Activated T-cell treated with anti-CD3 and anti-CD28 coated beads for 1 hour (primary cell): ENCODE measurements around the gene CAMK2G.
"Not testable (repeated sequence)": the region's sequence is repeated elsewhere in the genome, so short reads cannot be mapped to it uniquely, and the experiment has no call there.

Source experiments
- DNase-seq: peaks from one replicate; pipeline ENCODE4 v3.0.0-alpha.2; 2020; ENCODE audit warnings: low read depth

The CAMK2G gene

DNA sequence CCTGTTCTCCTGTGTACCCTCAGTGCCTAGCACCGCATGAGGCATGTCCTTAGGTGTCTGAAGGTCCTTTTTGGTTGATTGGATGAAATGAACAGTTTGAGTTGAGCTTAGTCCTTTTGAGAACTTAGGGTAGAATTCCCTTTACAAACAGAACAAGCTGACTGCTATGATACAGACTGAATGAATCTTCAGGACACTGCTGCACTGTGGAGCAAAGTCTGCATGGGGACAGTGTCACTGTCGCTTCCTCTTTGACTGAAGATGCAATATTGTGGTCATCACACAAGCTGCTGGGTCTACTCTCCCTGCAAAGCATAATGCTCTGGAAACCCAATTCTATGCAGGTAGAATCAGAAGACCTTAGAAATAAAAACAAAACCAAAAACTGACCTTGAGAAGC is 28.0 kb upstream of the CAMK2G start:
- no peak for DNase-seq

GRCh38 chr10:73901261-73901660 is 26.9 kb upstream of the CAMK2G start:
- DNase-seq: no peak

DNA sequence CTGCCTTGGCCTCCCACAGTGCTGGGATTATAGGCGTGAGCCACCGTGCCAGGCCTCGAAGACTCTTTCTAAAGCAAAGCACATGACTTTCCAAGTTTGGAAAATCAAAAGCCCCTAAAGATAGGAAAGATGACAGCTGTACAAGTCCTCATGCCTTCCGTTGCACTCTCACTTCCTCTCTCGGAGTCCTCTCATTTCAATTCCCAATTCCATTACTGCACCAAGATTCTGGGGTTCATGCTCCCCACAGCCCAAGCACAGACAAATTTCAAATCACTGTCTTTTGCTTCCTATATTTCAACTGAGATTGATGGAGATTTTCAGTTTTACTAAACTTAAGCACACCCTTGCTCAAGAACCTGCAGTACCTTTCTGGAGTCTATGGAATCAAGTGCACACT is 25.7 kb upstream of the CAMK2G start:
- no peak for DNase-seq

DNA sequence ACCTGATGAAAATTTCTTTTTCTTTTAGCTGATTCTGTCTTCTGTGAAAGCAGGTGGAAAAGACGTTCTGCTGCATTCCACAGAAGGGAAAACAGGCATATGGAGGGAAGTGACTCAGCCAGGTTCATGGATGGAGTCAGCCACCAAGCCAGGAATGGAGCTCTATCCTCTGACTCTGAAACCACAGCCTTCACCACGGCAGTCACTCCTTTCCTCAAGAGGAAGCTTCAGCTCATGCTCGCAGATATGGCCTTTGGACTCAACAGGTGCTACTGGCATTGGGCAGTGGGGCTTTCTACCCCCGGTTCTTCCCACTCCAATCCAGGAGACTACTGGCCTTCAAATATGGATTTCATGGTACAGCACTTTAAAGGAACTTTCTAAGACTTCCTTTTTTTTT is 25.1 kb upstream of the CAMK2G start:
- no peak for DNase-seq

DNA sequence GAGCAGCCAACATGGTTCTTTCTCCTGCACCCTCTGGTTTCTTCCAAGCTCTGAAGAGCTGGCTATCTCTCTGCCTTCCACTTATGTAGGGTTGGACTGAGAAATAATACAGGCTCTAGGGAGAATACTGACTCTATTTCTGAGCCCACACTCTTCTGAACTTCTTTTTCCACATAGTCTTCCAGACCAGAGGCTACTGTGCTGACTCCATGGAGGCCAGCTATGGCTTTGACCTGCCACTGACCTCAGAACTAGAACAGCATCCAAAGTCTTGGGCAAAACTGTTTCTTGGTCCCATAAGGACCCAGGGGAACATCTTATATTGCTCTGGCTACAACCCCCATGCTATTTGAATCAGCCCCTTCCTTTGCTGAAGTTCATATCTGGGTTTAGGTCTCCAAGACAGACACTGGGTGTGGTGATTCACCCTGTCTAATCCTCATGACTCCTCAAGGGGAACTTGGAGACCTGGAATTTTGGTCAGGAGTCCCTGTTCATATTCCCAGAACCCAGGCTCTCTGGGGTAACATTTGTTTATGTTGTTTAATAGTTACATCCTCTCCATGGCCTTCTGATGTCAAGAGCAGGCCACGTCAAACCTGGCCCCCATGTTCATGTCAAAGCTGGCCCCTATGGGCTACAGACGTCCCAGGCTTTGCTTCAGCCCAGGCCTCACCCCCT is 24.5 kb upstream of the CAMK2G start:
- no peak for DNase-seq

- no peak for DNase-seq
Observed at GRCh38 chr10:73897693-73898092, 23.3 kb upstream of the CAMK2G start.

DNA sequence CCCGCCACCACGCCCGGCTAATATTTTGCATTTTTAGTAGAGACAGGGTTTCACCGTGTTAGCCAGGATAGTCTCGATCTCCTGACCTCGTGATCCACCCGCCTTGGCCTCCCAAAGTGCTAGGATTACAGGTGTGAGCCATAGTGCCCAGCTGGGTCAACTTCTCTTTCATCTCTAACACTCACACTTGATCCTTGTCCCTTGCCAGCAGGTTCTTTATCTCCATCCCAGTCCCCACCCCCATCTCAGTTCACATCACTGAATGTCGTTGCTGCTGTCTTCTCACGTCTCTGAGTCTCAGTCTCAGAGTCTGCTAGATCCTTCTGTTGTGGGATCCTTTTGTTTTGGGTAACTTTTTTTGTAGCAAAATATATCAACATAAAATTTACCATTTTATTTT is 21.0 kb upstream of the CAMK2G start:
- DNase-seq: not testable (repeated sequence)

- no peak for DNase-seq
Observed at GRCh38 chr10:73894245-73894971, 20.1 kb upstream of the CAMK2G start.

DNA sequence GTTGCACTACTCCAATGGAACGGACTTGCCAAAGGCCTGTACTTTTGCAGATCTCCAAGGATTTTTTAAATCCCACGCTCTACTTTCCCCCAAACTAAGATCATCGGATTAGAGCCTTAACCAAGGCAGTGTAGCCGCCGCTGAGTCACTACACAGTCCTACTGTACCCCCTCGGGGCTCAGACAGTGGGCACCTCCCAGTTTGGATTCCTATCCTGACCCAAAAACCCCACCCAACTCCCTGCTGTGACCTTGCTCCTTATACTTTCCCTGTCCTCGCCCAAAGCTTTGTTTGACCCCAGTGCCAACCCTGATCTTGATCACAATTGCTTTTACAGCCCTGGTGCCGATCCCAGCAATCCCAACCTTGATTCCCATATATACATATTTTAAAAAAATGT is 19.1 kb upstream of the CAMK2G start:
- no peak for DNase-seq

DNA sequence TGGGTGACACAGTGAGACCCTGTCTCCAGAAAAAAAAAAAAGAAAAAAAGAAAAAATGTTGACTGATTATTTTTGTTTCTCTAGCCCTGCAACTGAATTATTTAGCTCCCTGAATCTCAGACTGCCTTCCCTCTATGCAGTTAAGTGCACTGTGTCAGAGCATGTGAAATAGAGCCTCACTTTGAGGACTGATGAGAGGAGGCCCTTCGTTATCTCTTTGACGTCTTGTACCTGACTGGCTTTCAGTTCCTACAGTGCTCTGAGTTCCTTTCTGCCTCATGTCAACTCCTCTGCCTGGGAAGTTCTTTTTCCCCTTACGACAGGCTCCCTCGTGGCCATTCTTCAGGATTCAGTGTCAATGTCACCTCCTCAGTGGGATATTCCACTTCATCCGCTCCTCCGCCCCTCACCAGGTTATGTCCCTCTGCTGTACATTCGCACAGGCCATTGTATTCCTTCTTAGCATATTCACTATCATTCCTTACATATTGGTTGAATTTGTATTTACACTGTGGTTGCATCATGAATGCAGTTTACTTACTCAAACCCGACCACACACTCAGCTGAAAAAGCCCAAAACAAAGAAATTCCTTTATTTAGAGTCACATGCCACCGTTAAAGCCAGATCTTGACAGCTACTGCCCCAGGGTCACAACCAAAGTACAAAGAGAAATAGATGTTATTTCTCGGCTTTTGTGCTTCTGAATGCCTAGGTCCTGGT is 18.1 kb upstream of the CAMK2G start:
- DNase-seq: no peak

GRCh38 chr10:73891540-73891939 is 17.2 kb upstream of the CAMK2G start:
- DNase-seq: no peak

GRCh38 chr10:73890830-73891229 is 16.5 kb upstream of the CAMK2G start:
- DNase-seq: not testable (repeated sequence)

DNA sequence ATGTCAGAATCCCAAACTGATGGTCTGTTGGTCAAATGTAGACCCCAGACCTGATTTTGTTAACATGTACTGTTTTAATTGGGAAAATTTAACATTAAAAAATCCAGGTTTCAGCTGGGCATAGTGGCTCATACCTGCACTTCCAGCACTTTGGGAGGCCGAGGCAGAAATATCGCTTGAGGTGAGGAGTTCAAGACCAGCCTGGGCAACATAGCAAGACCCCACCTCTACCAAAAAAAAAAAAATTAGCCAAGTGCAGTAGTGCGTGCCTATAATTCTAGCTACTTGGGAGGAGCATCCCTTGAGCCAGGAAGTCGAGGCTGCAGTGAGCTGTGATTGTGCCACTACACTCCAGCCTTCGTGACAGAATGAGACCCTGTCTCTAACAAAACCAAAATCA is 15.9 kb upstream of the CAMK2G start:
- DNase-seq: no peak

- DNase-seq: not testable (repeated sequence)
Observed at GRCh38 chr10:73889416-73889815, 15.1 kb upstream of the CAMK2G start.

DNA sequence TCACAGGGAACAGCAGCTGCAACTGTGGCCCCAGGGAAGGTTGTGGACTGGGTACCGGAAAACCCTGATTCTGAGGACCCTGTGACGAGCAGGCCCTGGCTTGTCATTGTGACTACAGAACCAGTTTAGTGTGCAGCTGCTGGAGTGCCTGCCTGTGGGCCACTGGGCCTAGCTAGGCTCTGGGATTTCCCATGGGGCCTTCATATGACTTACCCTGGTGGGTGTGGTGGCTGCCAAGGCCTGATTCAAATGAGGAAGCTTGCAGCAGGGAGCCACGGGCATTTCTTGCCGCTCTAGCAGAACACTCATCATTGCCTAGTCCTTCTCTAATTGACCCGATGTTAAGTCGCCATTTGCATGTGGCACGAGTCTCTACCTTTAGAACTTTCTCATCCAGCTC is 14.7 kb upstream of the CAMK2G start:
- no peak for DNase-seq

DNA sequence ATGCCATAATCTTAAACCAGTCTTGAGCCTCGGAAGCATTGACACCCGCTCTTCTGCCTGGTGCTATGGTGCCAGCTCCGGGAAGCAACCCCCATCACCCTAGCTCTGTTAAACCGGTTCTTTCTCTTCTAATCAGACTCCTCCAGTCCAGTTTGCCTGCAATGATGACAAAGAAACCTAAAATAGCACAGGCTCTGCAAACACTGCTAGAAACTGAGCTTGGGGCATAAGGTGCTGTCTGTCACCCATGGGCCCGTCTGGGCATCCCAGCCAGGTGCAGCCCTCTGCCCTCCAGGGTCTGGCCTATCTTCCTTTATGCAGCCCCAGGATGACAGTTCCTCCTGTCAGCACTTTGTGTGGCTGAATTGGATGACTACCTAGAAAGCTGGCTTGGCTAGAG is 14.2 kb upstream of the CAMK2G start:
- no peak for DNase-seq

DNA sequence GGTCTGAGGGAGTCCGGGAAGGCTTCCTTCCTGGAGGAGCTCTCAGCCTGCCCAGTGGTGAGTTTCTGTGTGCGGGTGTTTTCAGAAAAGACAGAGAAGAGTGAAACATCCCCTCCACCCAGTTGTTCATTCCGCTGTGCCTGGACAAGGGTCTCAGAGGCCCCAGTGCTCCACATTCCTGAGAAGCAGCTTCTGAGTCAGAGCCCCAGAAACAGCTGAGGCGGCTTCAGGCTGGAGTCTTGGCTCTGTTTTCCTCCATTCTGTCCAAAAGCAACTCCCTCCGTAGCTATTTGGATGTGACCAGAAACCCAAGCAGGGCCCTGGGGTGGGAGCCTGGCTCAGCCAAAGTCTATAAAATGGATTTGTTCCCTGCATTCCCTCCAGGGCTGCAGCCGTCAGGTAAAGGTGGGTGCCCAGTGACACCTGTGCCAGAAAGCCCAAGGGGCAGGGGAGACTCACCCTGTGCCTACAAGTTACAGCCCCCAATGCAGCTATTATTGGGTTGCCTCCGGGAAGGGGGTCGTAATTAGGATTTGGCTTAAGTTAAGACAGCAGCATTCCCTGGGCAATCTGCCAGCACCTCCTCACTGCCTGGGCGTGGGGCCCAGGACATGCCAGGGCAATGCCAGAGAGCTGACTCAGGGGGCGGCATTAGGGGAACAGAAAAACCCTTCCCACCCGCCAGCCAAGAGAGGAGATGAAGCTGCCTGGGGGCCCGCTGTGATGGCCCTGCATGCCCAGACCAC is 13.1 kb upstream of the CAMK2G start:
- no peak for DNase-seq

DNA sequence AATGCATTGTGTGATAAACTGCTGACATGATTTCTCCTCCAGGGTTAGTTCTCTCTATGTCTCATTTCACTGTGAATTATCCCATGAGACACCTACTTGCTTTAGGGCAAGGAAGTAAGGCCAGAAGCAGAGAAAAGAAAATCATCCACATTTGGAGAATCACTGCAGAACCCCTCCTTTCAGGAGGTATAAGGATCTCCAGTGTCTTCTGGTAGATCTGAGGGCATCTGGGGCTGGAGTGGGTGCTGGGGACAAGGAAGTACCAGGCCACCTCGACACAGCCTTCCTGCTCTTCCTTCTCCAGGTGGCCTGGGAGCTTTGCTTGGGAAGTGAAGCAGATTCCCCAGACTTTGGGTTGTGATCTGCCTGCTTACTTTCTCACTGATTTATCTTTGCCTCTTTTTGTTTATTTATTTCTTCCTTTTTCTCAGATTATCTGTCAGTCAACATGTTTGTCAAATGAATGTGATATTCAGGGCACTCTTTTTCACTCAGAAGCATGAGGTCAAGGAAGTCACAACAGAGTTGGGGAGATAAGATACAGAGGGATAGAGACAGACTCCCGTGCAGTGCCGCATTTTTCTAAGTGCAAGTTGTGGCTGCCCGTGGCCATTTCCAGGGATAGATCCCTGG is 12.4 kb upstream of the CAMK2G start:
- DNase-seq: no peak

DNA sequence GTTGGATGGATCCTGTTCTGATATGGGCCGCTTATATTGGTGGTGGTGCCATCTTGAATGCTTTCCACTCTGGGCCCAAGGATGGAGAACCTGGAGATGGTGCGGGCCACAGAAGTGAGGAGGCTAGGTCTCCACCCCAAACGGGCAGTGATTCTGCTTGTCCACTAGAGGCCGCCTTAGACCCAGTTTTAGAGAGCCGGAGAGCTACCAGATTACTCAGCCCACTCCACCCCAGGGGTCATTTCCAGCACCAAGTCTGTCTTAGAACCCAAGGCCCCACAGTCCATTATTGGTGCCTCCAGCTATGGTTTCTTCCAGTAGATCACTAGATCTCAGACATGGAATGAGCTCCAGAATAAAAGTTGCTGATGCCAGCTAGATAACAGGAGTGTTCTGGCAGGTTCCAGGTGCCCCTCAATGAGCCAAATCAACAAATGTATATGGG is 11.8 kb upstream of the CAMK2G start:
- peak; percentile 57 for DNase-seq

- DNase-seq: no peak
Observed at GRCh38 chr10:73884017-73884416, 9.7 kb upstream of the CAMK2G start.

- DNase-seq: no peak
Observed at GRCh38 chr10:73881221-73881919, 7.0 kb upstream of the CAMK2G start.
